SKM-1 treated with dmso at 0.1 percent for 144 hours (cell line): ENCODE measurements around the gene ZBTB33.

Experiments
- DNase-seq: peaks from one replicate; lab custom pipeline; 2025; ENCODE audit not compliant: unreplicated experiment; lab: John Stamatoyannopoulos, UW

ZBTB33 gene

GRCh38 chrX:120262859-120263708 lies 12.5 kb downstream of the ZBTB33 start:
- DNase-seq, result no peak

- DNase-seq, result peak; percentile 16
Observed at GRCh38 chrX:120264341-120264740, 13.7 kb downstream of the ZBTB33 start.

- DNase-seq, result no peak
Observed at GRCh38 chrX:120269373-120270035, 18.9 kb downstream of the ZBTB33 start.

- DNase-seq, result no peak
Observed at GRCh38 chrX:120270567-120270966, 20.0 kb downstream of the ZBTB33 start.

- no peak for DNase-seq
Observed at GRCh38 chrX:120271218-120271617, 20.6 kb downstream of the ZBTB33 start.

GRCh38 chrX:120274145-120274544 lies 23.5 kb downstream of the ZBTB33 start:
- DNase-seq, result no peak

GRCh38 chrX:120274958-120275357 lies 24.3 kb downstream of the ZBTB33 start:
- DNase-seq, result no peak

GRCh38 chrX:120281021-120281624 lies 30.5 kb downstream of the ZBTB33 start:
- DNase-seq, result no peak

- no peak for DNase-seq
Observed at GRCh38 chrX:120281761-120282160, 31.1 kb downstream of the ZBTB33 start.

- no peak for DNase-seq
Observed at GRCh38 chrX:120282697-120283096, 32.1 kb downstream of the ZBTB33 start.

GRCh38 chrX:120286733-120287512 lies 36.3 kb downstream of the ZBTB33 start:
- DNase-seq, result no peak

GRCh38 chrX:120287513-120288112 lies 37.0 kb downstream of the ZBTB33 start:
- no peak for DNase-seq

- no peak for DNase-seq
Observed at GRCh38 chrX:120290107-120290506, 39.5 kb downstream of the ZBTB33 start.

GRCh38 chrX:120291211-120291610 lies 40.6 kb downstream of the ZBTB33 start:
- DNase-seq, result no peak

- DNase-seq, result no peak
Observed at GRCh38 chrX:120293015-120293414, 42.4 kb downstream of the ZBTB33 start.

GRCh38 chrX:120294651-120295050 lies 44.0 kb downstream of the ZBTB33 start:
- no peak for DNase-seq

GRCh38 chrX:120297923-120298322 lies 47.3 kb downstream of the ZBTB33 start:
- DNase-seq, result no peak

- no peak for DNase-seq
Observed at GRCh38 chrX:120299928-120300327, 49.3 kb downstream of the ZBTB33 start.

GRCh38 chrX:120301497-120301896 lies 50.9 kb downstream of the ZBTB33 start:
- no peak for DNase-seq

GRCh38 chrX:120301960-120302359 lies 51.3 kb downstream of the ZBTB33 start:
- DNase-seq, result no peak

- DNase-seq, result no peak
Observed at GRCh38 chrX:120302434-120302833, 51.8 kb downstream of the ZBTB33 start.
